ENCODE measurements around the gene FHL2. TPM values are rescaled to one million over a fixed set of nuclear protein-coding genes. Genes with fewer than 3 reads are reported as not detected.

The FHL2 gene, protein sequence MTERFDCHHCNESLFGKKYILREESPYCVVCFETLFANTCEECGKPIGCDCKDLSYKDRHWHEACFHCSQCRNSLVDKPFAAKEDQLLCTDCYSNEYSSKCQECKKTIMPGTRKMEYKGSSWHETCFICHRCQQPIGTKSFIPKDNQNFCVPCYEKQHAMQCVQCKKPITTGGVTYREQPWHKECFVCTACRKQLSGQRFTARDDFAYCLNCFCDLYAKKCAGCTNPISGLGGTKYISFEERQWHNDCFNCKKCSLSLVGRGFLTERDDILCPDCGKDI
- 10 to 100 TPM; 53.7 to 99.2 (median 71.6) TPM for total RNA-seq

DNA sequence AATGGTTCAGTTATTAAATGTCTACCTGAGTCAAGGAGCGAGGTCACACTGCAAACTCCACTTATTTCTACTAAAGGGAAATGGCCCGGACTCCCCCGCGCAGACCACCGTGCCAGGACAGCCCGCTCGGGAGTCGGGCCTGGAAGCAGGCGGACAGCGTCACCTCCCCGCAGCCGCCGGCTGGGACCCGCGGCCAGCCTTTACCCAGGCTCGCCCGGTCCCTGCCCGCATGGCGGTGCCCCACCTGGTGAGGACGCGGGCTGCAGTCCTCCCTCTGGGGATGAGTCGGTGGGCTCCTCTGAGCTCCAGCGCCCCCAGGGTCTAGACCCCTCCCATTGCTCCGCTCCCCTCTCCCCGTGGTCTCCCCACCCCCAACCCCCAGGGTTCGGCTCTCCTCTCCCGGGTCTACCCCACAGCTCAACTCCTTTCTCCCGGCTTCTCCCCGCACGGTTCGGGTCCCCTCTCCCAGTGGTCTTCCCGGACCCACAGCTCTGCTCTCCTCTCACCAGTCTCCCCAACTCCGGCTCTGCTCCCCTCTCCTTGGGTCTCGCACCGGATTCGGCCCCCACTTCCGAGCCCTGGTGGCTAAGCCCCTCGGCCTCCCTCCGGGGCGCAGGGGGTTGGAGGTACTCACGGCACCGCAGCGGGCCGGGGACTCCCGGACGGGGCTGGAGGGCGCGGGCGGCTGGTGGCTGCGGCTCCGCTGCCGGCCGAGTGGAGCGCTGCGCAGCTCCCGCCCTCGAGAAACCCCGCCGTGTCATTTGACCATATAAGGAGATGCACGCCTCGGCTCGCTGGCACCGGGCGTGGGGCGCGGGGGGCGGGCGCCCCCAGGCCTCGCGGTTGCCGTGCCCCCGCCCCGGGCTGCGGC is at the start of gene FHL2:
FHL2 (minus strand) TSS at position 716 of the 871 bp plus-strand sequence. CDS start 12,535 bp downstream, outside the sequence.
- Histone ChIP-seq H3K27ac (peak within 1 kb of the TSS; percentile 60 to 92 (median 88)), H3K4me3 (peak within 1 kb of the TSS; percentile 45 to 79 (median 65)), H3K4me1 (peaks cover 0 to 34% (median 6%) of the 10 kb centered on the region in 4 donors), H3K36me3 (no peaks in the 10 kb centered on the region), H3K9me3 (no peaks in the 10 kb centered on the region), H3K27me3 (peaks cover 0 to 23% of the 10 kb centered on the region in 2 donors)
- TF ChIP-seq EP300 (IDR thresholded peaks at IDR 0.05) (peak in 1 of 2 donors; percentile 60), POLR2A (IDR thresholded peaks at IDR 0.05) (peak; percentile 67 to 75)
- TF ChIP-seq, protein P1, sequence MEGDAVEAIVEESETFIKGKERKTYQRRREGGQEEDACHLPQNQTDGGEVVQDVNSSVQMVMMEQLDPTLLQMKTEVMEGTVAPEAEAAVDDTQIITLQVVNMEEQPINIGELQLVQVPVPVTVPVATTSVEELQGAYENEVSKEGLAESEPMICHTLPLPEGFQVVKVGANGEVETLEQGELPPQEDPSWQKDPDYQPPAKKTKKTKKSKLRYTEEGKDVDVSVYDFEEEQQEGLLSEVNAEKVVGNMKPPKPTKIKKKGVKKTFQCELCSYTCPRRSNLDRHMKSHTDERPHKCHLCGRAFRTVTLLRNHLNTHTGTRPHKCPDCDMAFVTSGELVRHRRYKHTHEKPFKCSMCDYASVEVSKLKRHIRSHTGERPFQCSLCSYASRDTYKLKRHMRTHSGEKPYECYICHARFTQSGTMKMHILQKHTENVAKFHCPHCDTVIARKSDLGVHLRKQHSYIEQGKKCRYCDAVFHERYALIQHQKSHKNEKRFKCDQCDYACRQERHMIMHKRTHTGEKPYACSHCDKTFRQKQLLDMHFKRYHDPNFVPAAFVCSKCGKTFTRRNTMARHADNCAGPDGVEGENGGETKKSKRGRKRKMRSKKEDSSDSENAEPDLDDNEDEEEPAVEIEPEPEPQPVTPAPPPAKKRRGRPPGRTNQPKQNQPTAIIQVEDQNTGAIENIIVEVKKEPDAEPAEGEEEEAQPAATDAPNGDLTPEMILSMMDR (IDR thresholded peaks at IDR 0.05), result peak; percentile 38 to 70 (median 51)
- WGBS, 2 donors, result 3 to 4% methylated on average over 39 to 56 of the region's 74 CpGs
- peak; percentile 37 to 52 for DNase-seq (ENCODE audit: low spot score in 2 of 2)

DNA sequence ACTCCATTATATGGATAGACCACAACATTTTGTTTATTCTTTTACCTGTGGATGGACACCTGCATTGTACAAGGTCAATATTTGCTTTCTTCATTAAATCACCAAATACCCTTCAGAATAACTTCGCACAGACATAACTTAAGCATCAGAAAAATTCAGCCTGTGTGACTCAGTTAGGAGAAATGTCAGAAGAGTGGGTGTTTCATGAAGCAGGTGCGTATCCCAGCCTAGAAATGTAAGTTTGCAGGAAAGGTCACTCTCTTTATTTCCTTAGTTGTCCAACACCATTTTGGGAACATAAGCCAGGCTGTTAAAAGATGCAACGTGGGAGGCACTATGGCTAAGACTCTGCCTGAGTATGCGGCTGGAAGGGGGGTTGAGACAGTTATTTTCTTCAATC is 48.6 kb upstream of the FHL2 start:
- WGBS, 2 donors, result 84 to 87% methylated on average over 4 of the region's 4 CpGs
- Histone ChIP-seq H3K27me3 (no peaks in the 10 kb centered on the region), H3K4me3 (no peak overlapping the region), H3K4me1 (no peaks in the 10 kb centered on the region), H3K9me3 (no peaks in the 10 kb centered on the region), H3K36me3 (no peaks in the 10 kb centered on the region), H3K27ac (no peak overlapping the region)
- no peak for TF ChIP-seq POLR2A (IDR thresholded peaks at IDR 0.05)
- TF ChIP-seq EP300 (IDR thresholded peaks at IDR 0.05), result no peak
- TF ChIP-seq, protein P1 (IDR thresholded peaks at IDR 0.05), result no peak
- DNase-seq (ENCODE audit: low spot score in 2 of 2), result no peak

GRCh38 chr2:105446501-105446900 is 47.6 kb upstream of the FHL2 start:
- Histone ChIP-seq H3K4me1 (no peaks in the 10 kb centered on the region), H3K27me3 (no peaks in the 10 kb centered on the region), H3K4me3 (no peak overlapping the region), H3K27ac (no peak overlapping the region), H3K36me3 (no peaks in the 10 kb centered on the region), H3K9me3 (no peaks in the 10 kb centered on the region)
- TF ChIP-seq EP300 (IDR thresholded peaks at IDR 0.05), result no peak
- TF ChIP-seq, protein P1 (IDR thresholded peaks at IDR 0.05), result no peak
- TF ChIP-seq POLR2A (IDR thresholded peaks at IDR 0.05), result no peak
- 95 to 96% methylated on average over 6 of the region's 6 CpGs for WGBS, 2 donors
- DNase-seq (ENCODE audit: low spot score in 2 of 2), result no peak

DNA sequence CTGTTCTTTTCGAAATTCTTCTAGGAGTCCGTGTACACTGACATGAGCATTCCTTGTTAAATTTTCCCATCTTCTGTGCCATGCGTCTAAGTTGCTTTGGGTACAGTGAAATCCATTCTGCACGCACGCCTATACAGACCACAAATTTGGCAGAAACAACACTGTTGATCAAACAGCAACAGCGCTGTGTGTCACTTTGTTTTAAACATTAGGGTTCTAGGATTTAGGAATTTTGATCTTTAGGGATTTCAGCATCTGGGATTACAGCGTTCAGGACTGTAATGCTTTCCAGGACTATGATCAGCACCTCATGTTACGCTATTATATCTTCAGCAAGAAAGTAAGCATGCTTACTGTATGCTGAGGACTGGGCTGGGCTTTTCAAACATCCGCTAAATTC is 47.1 kb upstream of the FHL2 start:
- no peaks in the 10 kb centered on the region for H3K9me3 ChIP-seq
- TF ChIP-seq EP300 (IDR thresholded peaks at IDR 0.05) (no peak), POLR2A (IDR thresholded peaks at IDR 0.05) (no peak)
- TF ChIP-seq, protein P1 (IDR thresholded peaks at IDR 0.05), result no peak
- no peak overlapping the region for H3K4me3 ChIP-seq
- H3K27me3 ChIP-seq, result no peaks in the 10 kb centered on the region
- H3K4me1 ChIP-seq, result no peaks in the 10 kb centered on the region
- no peak for DNase-seq (ENCODE audit: low spot score in 2 of 2)
- H3K36me3 ChIP-seq, result no peaks in the 10 kb centered on the region
- WGBS, 2 donors, result 90 to 91% methylated on average over 9 of the region's 9 CpGs
- no peak overlapping the region for H3K27ac ChIP-seq

GRCh38 chr2:105445498-105445897 is 46.6 kb upstream of the FHL2 start:
- Histone ChIP-seq H3K9me3 (no peaks in the 10 kb centered on the region), H3K27me3 (no peaks in the 10 kb centered on the region), H3K4me3 (no peak overlapping the region), H3K36me3 (no peaks in the 10 kb centered on the region), H3K4me1 (no peaks in the 10 kb centered on the region), H3K27ac (no peak overlapping the region)
- DNase-seq (ENCODE audit: low spot score in 2 of 2), result no peak
- 81 to 83% methylated on average over 5 of the region's 5 CpGs for WGBS, 2 donors
- TF ChIP-seq EP300 (IDR thresholded peaks at IDR 0.05) (no peak), POLR2A (IDR thresholded peaks at IDR 0.05) (no peak)
- TF ChIP-seq, protein P1 (IDR thresholded peaks at IDR 0.05), result no peak
